Bronchial epithelial cell (primary cell): Measurements from ENCODE around the gene AIF1. TPM values are rescaled to one million over a fixed set of nuclear protein-coding genes. Genes with fewer than 3 reads are reported as not detected.
A peak's percentile ranks its signal among the peaks of the same experiment; 100 is the strongest.

Experiments
- DNase-seq: peaks from one replicate; pipeline ENCODE4 v3.0.0-alpha.2; 2010; ENCODE audit warnings: low read depth
- FAIRE-seq: peaks from 2 replicates; lab custom pipeline; 2011; peaks lifted over from hg19 to GRCh38; lab: Jason Lieb, UNC
- H3K27me3 ChIP-seq: 2 replicates; pipeline ENCODE4 v1.5.1; 2011; ENCODE audit warnings: low read length; ENCODE audit not compliant: control insufficient read depth, insufficient read depth
- H3K36me3 ChIP-seq: 2 replicates; pipeline ENCODE4 v1.5.1; 2011; ENCODE audit warnings: low read length; ENCODE audit not compliant: control insufficient read depth, insufficient read depth
- H3K4me3 ChIP-seq: 2 replicates; pipeline ENCODE4 v1.5.1; 2011; ENCODE audit warnings: mild to moderate bottlenecking, low read depth, low read length, control low read depth
- total RNA-seq: library from RNA; depleted of rRNA; stranded (reverse); fragments of >200 nt; gene quantifications from 2 replicates; pipeline ENCODE4 v1.2.1, GENCODE V29; 2014
- TF ChIP-seq, protein P1 (sequence below): IDR thresholded peaks from 2 replicates; pipeline ENCODE4 v1.5.1; 2011; ENCODE audit warnings: mild to moderate bottlenecking, moderate library complexity, low read length, control low read depth, inconsistent platforms; ENCODE audit not compliant: insufficient read depth, severe bottlenecking

AIF1 gene
- total RNA-seq, 1 donor from 2014 or later = not detected

DNA sequence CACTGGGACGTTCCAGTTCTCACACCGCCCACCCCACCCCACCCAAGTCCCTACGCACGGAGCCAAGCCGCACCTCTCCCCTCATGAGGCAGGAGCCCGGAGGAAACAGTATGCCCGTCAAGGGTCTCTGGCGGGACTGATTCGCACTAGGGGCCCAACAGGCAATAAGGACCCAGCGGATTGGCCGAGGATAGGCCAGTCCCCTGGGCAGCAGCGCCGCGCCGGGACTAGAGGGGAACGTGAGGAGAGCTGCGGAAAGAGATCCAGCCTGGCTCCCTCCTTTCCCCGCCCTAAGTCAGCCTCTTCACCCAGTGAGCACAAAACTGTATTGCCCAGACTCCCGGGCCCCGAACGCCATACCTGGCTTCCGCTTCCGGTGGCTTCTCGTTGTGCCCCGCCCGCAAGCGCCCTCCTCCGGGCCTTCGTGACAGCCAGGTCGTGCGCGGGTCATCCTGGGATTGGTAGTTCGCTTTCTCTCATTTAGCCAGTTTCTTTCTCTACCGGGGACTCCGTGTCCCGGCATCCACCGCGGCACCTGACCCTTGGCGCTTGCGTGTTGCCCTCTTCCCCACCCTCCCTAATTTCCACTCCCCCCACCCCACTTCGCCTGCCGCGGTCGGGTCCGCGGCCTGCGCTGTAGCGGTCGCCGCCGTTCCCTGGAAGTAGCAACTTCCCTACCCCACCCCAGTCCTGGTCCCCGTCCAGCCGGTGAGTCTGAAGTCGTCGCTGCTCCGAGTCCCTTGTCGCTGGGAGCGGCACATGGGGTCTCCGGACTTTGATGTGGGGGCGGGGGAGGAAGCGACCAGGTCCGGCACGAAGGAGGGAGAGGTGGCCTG, 50.7 kb downstream of the AIF1 start, which contains the start of gene CSNK2B:
TSS of gene CSNK2B (plus strand) at position 580 of the 836 bp plus-strand sequence. CDS start 752 bp downstream, outside the sequence.
- peaks cover 19% of the 10 kb centered on the region for H3K36me3 ChIP-seq
- TF ChIP-seq, protein P1, sequence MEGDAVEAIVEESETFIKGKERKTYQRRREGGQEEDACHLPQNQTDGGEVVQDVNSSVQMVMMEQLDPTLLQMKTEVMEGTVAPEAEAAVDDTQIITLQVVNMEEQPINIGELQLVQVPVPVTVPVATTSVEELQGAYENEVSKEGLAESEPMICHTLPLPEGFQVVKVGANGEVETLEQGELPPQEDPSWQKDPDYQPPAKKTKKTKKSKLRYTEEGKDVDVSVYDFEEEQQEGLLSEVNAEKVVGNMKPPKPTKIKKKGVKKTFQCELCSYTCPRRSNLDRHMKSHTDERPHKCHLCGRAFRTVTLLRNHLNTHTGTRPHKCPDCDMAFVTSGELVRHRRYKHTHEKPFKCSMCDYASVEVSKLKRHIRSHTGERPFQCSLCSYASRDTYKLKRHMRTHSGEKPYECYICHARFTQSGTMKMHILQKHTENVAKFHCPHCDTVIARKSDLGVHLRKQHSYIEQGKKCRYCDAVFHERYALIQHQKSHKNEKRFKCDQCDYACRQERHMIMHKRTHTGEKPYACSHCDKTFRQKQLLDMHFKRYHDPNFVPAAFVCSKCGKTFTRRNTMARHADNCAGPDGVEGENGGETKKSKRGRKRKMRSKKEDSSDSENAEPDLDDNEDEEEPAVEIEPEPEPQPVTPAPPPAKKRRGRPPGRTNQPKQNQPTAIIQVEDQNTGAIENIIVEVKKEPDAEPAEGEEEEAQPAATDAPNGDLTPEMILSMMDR = no peak
- no peaks in the 10 kb centered on the region for H3K27me3 ChIP-seq
- FAIRE-seq (no peak), DNase-seq (peak; percentile 94)
- H3K4me3 ChIP-seq = peak within 1 kb of the TSS; percentile 85

DNA sequence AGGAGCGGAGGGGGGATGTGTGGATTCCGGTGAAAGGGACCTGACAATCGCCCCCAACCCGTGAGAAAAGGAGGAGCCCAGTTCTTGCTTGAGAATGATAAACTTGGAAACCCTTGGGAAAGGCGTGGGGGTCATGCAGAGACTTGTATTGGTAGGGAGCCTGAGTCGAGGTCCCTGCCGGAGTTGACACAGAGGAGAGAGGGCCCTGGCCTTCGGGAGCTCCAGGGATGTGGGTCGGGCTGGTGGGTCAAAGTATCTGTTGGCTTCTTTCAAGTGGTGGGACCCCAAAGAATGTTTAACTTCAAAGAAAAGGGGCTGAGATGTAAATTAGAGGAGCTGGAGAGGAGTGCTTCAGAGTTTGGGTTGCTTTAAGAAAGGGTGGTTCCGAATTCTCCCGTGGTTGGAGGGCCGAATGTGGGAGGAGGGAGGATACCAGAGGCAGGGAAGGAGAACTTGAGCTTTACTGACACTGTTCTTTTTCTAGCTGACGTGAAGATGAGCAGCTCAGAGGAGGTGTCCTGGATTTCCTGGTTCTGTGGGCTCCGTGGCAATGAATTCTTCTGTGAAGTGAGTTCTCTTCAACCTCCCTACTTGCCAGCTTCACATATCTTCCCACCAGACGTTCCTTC, 51.4 kb downstream of the AIF1 start:
- peaks cover 26% of the 10 kb centered on the region for H3K36me3 ChIP-seq

More for the DNA sequence above, 51.4 kb downstream of the AIF1 start:
- H3K4me3 ChIP-seq = peak overlapping the region; percentile 85
- DNase-seq (no peak), FAIRE-seq (no peak)
- TF ChIP-seq, protein P1 = no peak
- H3K27me3 ChIP-seq = no peaks in the 10 kb centered on the region

Other genes starting within 250 kb of the AIF1 start
- 47.6 and 51.6 TPM in 2 replicates for gene MICA, start 211.6 kb upstream of the AIF1 start, total RNA-seq
- 2.9 and 3.7 TPM in 2 replicates for gene MICB, start 117.1 kb upstream of the AIF1 start, total RNA-seq
- not detected in 2 replicates for gene MCCD1, start 86.3 kb upstream of the AIF1 start, total RNA-seq
- gene DDX39B, start 73.2 kb upstream of the AIF1 start, total RNA-seq = 335 and 385 TPM in 2 replicates
- 0.26 and 0.51 TPM in 2 replicates for gene ATP6V1G2, start 68.6 kb upstream of the AIF1 start, total RNA-seq
- gene NFKBIL1, start 67.6 kb upstream of the AIF1 start, total RNA-seq = 38.9 and 40.0 TPM in 2 replicates
- gene LTA, start 42.9 kb upstream of the AIF1 start, total RNA-seq = not detected in 2 replicates
- not detected in 2 replicates for gene TNF, start 39.7 kb upstream of the AIF1 start, total RNA-seq
- gene LTB, start 32.8 kb upstream of the AIF1 start, total RNA-seq = not detected in 2 replicates
- not detected in 2 replicates for gene LST1, start 29.0 kb upstream of the AIF1 start, total RNA-seq
- gene NCR3, start 22.2 kb upstream of the AIF1 start, total RNA-seq = not detected in 2 replicates
- 21.1 and 24.7 TPM in 2 replicates for gene PRRC2A, start 5.5 kb downstream of the AIF1 start, total RNA-seq
- gene BAG6, start 37.4 kb downstream of the AIF1 start, total RNA-seq = 71.1 and 84.1 TPM in 2 replicates
- gene APOM, start 40.7 kb downstream of the AIF1 start, total RNA-seq = 0.26 and 0.53 TPM in 2 replicates
- 28.4 and 30.5 TPM in 2 replicates for gene C6orf47, start 45.5 kb downstream of the AIF1 start, total RNA-seq
- 10.0 and 10.2 TPM in 2 replicates for gene GPANK1, start 49.8 kb downstream of the AIF1 start, total RNA-seq
- gene CSNK2B, start 50.8 kb downstream of the AIF1 start, total RNA-seq = 61.1 and 72.7 TPM in 2 replicates
- gene LY6G5B, start 54.7 kb downstream of the AIF1 start, total RNA-seq = 1.1 and 2.3 TPM in 2 replicates
- 0.13 TPM in 1 of 2 replicates, not detected in the other for gene LY6G5C, start 65.8 kb downstream of the AIF1 start, total RNA-seq
- 32.9 and 66.2 TPM in 2 replicates for gene ABHD16A, start 88.1 kb downstream of the AIF1 start, total RNA-seq
- not detected in 2 replicates for gene LY6G6F, start 91.6 kb downstream of the AIF1 start, total RNA-seq
- gene LY6G6D, start 100.1 kb downstream of the AIF1 start, total RNA-seq = not detected in 2 replicates
- gene LY6G6C, start 106.5 kb downstream of the AIF1 start, total RNA-seq = 0.38 TPM in 1 of 2 replicates, not detected in the other
- under 0.01 TPM in 1 of 2 replicates, not detected in the other for gene MPIG6B, start 108.1 kb downstream of the AIF1 start, total RNA-seq
- 14.5 and 19.5 TPM in 2 replicates for gene DDAH2, start 114.1 kb downstream of the AIF1 start, total RNA-seq
- gene CLIC1, start 121.3 kb downstream of the AIF1 start, total RNA-seq = 480 and 574 TPM in 2 replicates
- 3.4 and 4.0 TPM in 2 replicates for gene MSH5, start 124.8 kb downstream of the AIF1 start, total RNA-seq
- gene SAPCD1, start 147.4 kb downstream of the AIF1 start, total RNA-seq = 1.3 TPM in 2 replicates
- gene VWA7, start 162.1 kb downstream of the AIF1 start, total RNA-seq = 0.26 and 1.4 TPM in 2 replicates
- gene VARS1, start 180.5 kb downstream of the AIF1 start, total RNA-seq = 40.8 and 53.2 TPM in 2 replicates
- 28.9 and 29.2 TPM in 2 replicates for gene LSM2, start 191.7 kb downstream of the AIF1 start, total RNA-seq
- gene HSPA1L, start 200.0 kb downstream of the AIF1 start, total RNA-seq = 0.53 and 1.4 TPM in 2 replicates
- 50.3 and 55.3 TPM in 2 replicates for gene HSPA1A, start 200.3 kb downstream of the AIF1 start, total RNA-seq
- 118 and 193 TPM in 2 replicates for gene HSPA1B, start 212.5 kb downstream of the AIF1 start, total RNA-seq
- 65.8 and 70.3 TPM in 2 replicates for gene NEU1, start 247.6 kb downstream of the AIF1 start, total RNA-seq